Stimulated activated naive CD8-positive, alpha-beta T cell treated with anti-CD3 and anti-CD28 coated beads, Interleukin-15, amount 100 ng/mL, for 72 hours (primary cell): ENCODE measurements around the gene MYO6.

Source experiments
- ATAC-seq: fragments of 150-1000 bp; cut with Tn5 transposase; 2 replicates; pipeline ENCODE4 v1.10.0; 2021; ENCODE audit warnings: mild to moderate bottlenecking, moderate library complexity
- DNase-seq, 2 donors: peaks; one replicate each; pipeline ENCODE4 v3.0.0; 2021 to 2022
- H3K27ac Mint-ChIP-seq, 2 donors: one replicate each; pipeline ENCODE4 v1.8.0; 2022; ENCODE audit warnings: mild to moderate bottlenecking in 2 of 2, mixed read lengths in 2 of 2, moderate library complexity in 2 of 2
- H3K27me3 Mint-ChIP-seq: one replicate; pipeline ENCODE4 v1.8.0; 2022; ENCODE audit warnings: mixed read lengths
- H3K4me1 Mint-ChIP-seq: one replicate; pipeline ENCODE4 v1.8.0; 2022; ENCODE audit warnings: mild to moderate bottlenecking, mixed read lengths
- H3K4me3 Mint-ChIP-seq, 2 donors: one replicate each; pipeline ENCODE4 v1.8.0; 2022; ENCODE audit warnings: mild to moderate bottlenecking in 2 of 2, mixed read lengths in 2 of 2, moderate library complexity in 1 of 2
- H3K9me3 Mint-ChIP-seq, 2 donors: one replicate each; pipeline ENCODE4 v1.8.0; 2022; ENCODE audit warnings: mixed read lengths in 2 of 2

MYO6 gene

GRCh38 chr6:75796723-75797122 is 47.7 kb downstream of the MYO6 start:
- H3K4me3 Mint-ChIP-seq = no peak overlapping the region
- DNase-seq (no peak), ATAC-seq (no peak)
- H3K27me3 Mint-ChIP-seq = peaks cover 8% of the 10 kb centered on the region
- no peak overlapping the region for H3K27ac Mint-ChIP-seq
- H3K9me3 Mint-ChIP-seq = no peaks in the 10 kb centered on the region
- H3K4me1 Mint-ChIP-seq = no peaks in the 10 kb centered on the region

GRCh38 chr6:75800133-75800532 is 51.1 kb downstream of the MYO6 start:
- no peaks in the 10 kb centered on the region for H3K4me1 Mint-ChIP-seq
- H3K27me3 Mint-ChIP-seq = peaks cover 8% of the 10 kb centered on the region
- H3K27ac Mint-ChIP-seq = no peak overlapping the region
- ATAC-seq (no peak), DNase-seq (no peak)
- H3K9me3 Mint-ChIP-seq = no peaks in the 10 kb centered on the region
- no peak overlapping the region for H3K4me3 Mint-ChIP-seq

GRCh38 chr6:75800708-75801505 is 51.9 kb downstream of the MYO6 start:
- H3K4me3 Mint-ChIP-seq = no peak overlapping the region
- DNase-seq (no peak), ATAC-seq (no peak)
- H3K27ac Mint-ChIP-seq = peak overlapping the region in 1 of 2 donors; percentile 31
- no peaks in the 10 kb centered on the region for H3K9me3 Mint-ChIP-seq
- H3K4me1 Mint-ChIP-seq = no peaks in the 10 kb centered on the region
- peaks cover 8% of the 10 kb centered on the region for H3K27me3 Mint-ChIP-seq

- DNase-seq = no peak
- Mint-ChIP-seq H3K27me3 (no peaks in the 10 kb centered on the region), H3K27ac (no peak overlapping the region), H3K4me1 (no peaks in the 10 kb centered on the region), H3K9me3 (peaks cover 0 to 4% of the 10 kb centered on the region in 2 donors), H3K4me3 (no peak overlapping the region)
- no peak for ATAC-seq
Observed at GRCh38 chr6:75802366-75802765, 53.3 kb downstream of the MYO6 start.

- no peak for DNase-seq
- no peak overlapping the region for H3K27ac Mint-ChIP-seq
- no peak overlapping the region for H3K4me3 Mint-ChIP-seq
- peaks cover 6% of the 10 kb centered on the region for H3K27me3 Mint-ChIP-seq
- H3K4me1 Mint-ChIP-seq = no peaks in the 10 kb centered on the region
- peaks cover 8 to 22% of the 10 kb centered on the region in 2 donors for H3K9me3 Mint-ChIP-seq
- ATAC-seq = no peak
Observed at GRCh38 chr6:75808507-75808906, 59.5 kb downstream of the MYO6 start.

GRCh38 chr6:75812560-75812959 is 63.5 kb downstream of the MYO6 start:
- H3K27ac Mint-ChIP-seq = no peak overlapping the region
- peaks cover 7 to 16% of the 10 kb centered on the region in 2 donors for H3K9me3 Mint-ChIP-seq
- no peak overlapping the region for H3K4me3 Mint-ChIP-seq

GRCh38 chr6:75813476-75814250 is 64.6 kb downstream of the MYO6 start:
- Mint-ChIP-seq H3K4me1 (no peaks in the 10 kb centered on the region), H3K27me3 (peaks cover 15% of the 10 kb centered on the region), H3K9me3 (peaks cover 3 to 5% of the 10 kb centered on the region in 2 donors), H3K4me3 (no peak overlapping the region), H3K27ac (no peak overlapping the region)
- ATAC-seq = no peak
- DNase-seq = no peak

More at GRCh38 chr6:75812560-75812959, 63.5 kb downstream of the MYO6 start:
- DNase-seq = no peak
- H3K27me3 Mint-ChIP-seq = peaks cover 15% of the 10 kb centered on the region
- no peaks in the 10 kb centered on the region for H3K4me1 Mint-ChIP-seq
- ATAC-seq = no peak

- no peak overlapping the region for H3K4me3 Mint-ChIP-seq
- no peak overlapping the region for H3K27ac Mint-ChIP-seq
- ATAC-seq (no peak), DNase-seq (no peak)
- peaks cover 3 to 5% of the 10 kb centered on the region in 2 donors for H3K9me3 Mint-ChIP-seq
- H3K4me1 Mint-ChIP-seq = no peaks in the 10 kb centered on the region
- peaks cover 20% of the 10 kb centered on the region for H3K27me3 Mint-ChIP-seq
Observed at GRCh38 chr6:75815756-75816155, 66.7 kb downstream of the MYO6 start.

- no peaks in the 10 kb centered on the region for H3K4me1 Mint-ChIP-seq
- peaks cover 20% of the 10 kb centered on the region for H3K27me3 Mint-ChIP-seq
- ATAC-seq = no peak
- H3K27ac Mint-ChIP-seq = no peak overlapping the region
- no peaks in the 10 kb centered on the region for H3K9me3 Mint-ChIP-seq
- no peak overlapping the region for H3K4me3 Mint-ChIP-seq
- no peak for DNase-seq
Observed at GRCh38 chr6:75818098-75818855, 69.2 kb downstream of the MYO6 start.

GRCh38 chr6:75819776-75820487 is 70.9 kb downstream of the MYO6 start:
- Mint-ChIP-seq H3K4me1 (no peaks in the 10 kb centered on the region), H3K9me3 (no peaks in the 10 kb centered on the region), H3K4me3 (no peak overlapping the region), H3K27ac (no peak overlapping the region), H3K27me3 (peaks cover 8% of the 10 kb centered on the region)
- ATAC-seq (no peak), DNase-seq (no peak)

GRCh38 chr6:75824160-75824559 is 75.1 kb downstream of the MYO6 start:
- no peak for DNase-seq
- no peak for ATAC-seq
- no peaks in the 10 kb centered on the region for H3K4me1 Mint-ChIP-seq

GRCh38 chr6:75827163-75827562 is 78.1 kb downstream of the MYO6 start:
- no peak overlapping the region for H3K4me3 Mint-ChIP-seq
- no peaks in the 10 kb centered on the region for H3K9me3 Mint-ChIP-seq
- no peak overlapping the region for H3K27ac Mint-ChIP-seq
- DNase-seq (no peak), ATAC-seq (no peak)
- no peaks in the 10 kb centered on the region for H3K4me1 Mint-ChIP-seq
- no peaks in the 10 kb centered on the region for H3K27me3 Mint-ChIP-seq

More at GRCh38 chr6:75824160-75824559, 75.1 kb downstream of the MYO6 start:
- peaks cover 8% of the 10 kb centered on the region for H3K27me3 Mint-ChIP-seq
- no peak overlapping the region for H3K27ac Mint-ChIP-seq
- no peaks in the 10 kb centered on the region for H3K9me3 Mint-ChIP-seq
- no peak overlapping the region for H3K4me3 Mint-ChIP-seq

GRCh38 chr6:75830959-75831885 is 82.2 kb downstream of the MYO6 start:
- Mint-ChIP-seq H3K27ac (no peak overlapping the region), H3K9me3 (no peaks in the 10 kb centered on the region), H3K27me3 (no peaks in the 10 kb centered on the region), H3K4me1 (no peaks in the 10 kb centered on the region), H3K4me3 (no peak overlapping the region)
- DNase-seq (peak; percentile 5 to 28), ATAC-seq (peak; percentile 95)

- ATAC-seq (no peak), DNase-seq (no peak)
- no peaks in the 10 kb centered on the region for H3K4me1 Mint-ChIP-seq
- no peak overlapping the region for H3K4me3 Mint-ChIP-seq
- H3K27ac Mint-ChIP-seq = no peak overlapping the region
- no peaks in the 10 kb centered on the region for H3K27me3 Mint-ChIP-seq
- H3K9me3 Mint-ChIP-seq = no peaks in the 10 kb centered on the region
Observed at GRCh38 chr6:75834447-75834846, 85.4 kb downstream of the MYO6 start.
